ENCODE results near the gene PSAP. TPM values are rescaled to one million over a fixed set of nuclear protein-coding genes. Genes with fewer than 3 reads are reported as not detected.

The PSAP gene
- total RNA-seq, 1 donor from 2014 or later: 653 TPM

DNA sequence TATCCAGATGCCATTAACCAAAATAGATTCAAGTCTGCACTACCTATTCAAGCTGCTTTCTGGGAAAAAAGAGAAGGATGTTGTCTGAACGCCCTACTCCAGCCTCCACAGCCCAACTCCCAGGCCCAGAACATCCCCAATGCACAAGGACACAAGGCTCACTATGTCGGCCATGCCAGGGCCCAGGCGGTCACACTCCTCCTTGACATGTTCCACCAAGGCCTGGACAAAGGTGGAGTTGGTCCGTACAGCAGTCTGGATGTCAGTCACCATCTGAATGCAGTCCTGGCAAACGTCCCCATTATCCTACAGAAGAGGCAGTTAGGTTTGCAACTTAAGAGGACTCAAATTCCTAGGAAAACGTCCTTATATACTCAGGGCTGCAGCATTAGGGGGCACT lies 23.2 kb downstream of the PSAP start:
- peaks cover 96 to 97% of the 10 kb centered on the region in 2 donors for H3K36me3 ChIP-seq
- H3K9me3 ChIP-seq: no peaks in the 10 kb centered on the region
- DNase-seq (ENCODE audit: low spot score in 2 of 2): no peak
- no peaks in the 10 kb centered on the region for H3K4me1 ChIP-seq
- H3K4me3 ChIP-seq: no peak overlapping the region
- intact Hi-C loops (cut with DNase I): no loop called here
- no peak overlapping the region for H3K27ac ChIP-seq
- TF ChIP-seq, protein P1, sequence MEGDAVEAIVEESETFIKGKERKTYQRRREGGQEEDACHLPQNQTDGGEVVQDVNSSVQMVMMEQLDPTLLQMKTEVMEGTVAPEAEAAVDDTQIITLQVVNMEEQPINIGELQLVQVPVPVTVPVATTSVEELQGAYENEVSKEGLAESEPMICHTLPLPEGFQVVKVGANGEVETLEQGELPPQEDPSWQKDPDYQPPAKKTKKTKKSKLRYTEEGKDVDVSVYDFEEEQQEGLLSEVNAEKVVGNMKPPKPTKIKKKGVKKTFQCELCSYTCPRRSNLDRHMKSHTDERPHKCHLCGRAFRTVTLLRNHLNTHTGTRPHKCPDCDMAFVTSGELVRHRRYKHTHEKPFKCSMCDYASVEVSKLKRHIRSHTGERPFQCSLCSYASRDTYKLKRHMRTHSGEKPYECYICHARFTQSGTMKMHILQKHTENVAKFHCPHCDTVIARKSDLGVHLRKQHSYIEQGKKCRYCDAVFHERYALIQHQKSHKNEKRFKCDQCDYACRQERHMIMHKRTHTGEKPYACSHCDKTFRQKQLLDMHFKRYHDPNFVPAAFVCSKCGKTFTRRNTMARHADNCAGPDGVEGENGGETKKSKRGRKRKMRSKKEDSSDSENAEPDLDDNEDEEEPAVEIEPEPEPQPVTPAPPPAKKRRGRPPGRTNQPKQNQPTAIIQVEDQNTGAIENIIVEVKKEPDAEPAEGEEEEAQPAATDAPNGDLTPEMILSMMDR (IDR thresholded peaks at IDR 0.05): no peak
- H3K27me3 ChIP-seq: no peaks in the 10 kb centered on the region

DNA sequence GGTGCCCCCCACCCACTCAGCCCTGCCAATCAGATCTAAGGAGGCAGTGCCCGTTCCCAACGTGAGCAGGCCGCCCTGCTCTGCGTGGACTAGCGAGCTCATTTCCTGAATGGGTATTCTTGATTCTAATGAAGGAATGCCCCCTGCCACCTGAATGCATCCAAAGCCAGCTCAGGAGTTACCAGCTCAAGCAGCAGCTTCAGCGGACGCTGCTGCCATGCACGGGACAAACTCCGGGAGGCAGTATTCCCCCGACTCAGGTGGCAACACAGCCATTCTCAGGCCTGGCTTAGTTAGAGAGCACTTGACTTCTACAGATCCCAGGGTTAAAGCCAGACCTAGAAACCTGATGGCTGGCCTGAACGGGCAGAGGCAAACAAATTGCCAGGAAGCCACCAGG lies 25.8 kb downstream of the PSAP start:
- H3K27me3 ChIP-seq: no peaks in the 10 kb centered on the region
- DNase-seq (ENCODE audit: low spot score in 2 of 2): no peak
- no peak overlapping the region for H3K4me3 ChIP-seq
- no peaks in the 10 kb centered on the region for H3K9me3 ChIP-seq
- peaks cover 92 to 99% of the 10 kb centered on the region in 2 donors for H3K36me3 ChIP-seq
- H3K27ac ChIP-seq: no peak overlapping the region
- intact Hi-C loops (cut with DNase I): no loop called here
- no peaks in the 10 kb centered on the region for H3K4me1 ChIP-seq
- TF ChIP-seq, protein P1 (IDR thresholded peaks at IDR 0.05): no peak

DNA sequence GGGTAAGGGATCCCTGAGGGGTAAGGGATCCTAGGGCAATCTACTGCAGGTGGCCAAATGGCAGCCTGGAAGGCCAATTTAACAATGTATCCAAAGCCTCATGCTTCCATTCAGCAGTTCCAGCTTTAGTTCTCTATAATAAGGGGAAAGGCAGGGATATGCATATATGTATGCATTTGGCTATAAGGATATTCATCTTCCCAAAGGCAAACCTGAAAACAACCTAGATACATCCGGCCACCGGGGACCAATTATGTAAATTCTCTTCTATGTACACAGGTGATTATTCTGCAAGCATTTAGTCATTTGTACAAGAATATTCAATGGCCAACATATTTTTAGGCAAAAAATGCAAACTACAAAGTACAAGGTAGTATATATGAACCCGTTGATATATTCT lies 26.7 kb downstream of the PSAP start:
- TF ChIP-seq, protein P1 (IDR thresholded peaks at IDR 0.05): no peak
- no peaks in the 10 kb centered on the region for H3K4me1 ChIP-seq
- no peak for DNase-seq (ENCODE audit: low spot score in 2 of 2)
- no peak overlapping the region for H3K4me3 ChIP-seq
- intact Hi-C loops (cut with DNase I): no loop called here
- H3K27ac ChIP-seq: no peak overlapping the region
- H3K36me3 ChIP-seq: peaks cover 92 to 99% of the 10 kb centered on the region in 2 donors
- no peaks in the 10 kb centered on the region for H3K9me3 ChIP-seq
- H3K27me3 ChIP-seq: no peaks in the 10 kb centered on the region

DNA sequence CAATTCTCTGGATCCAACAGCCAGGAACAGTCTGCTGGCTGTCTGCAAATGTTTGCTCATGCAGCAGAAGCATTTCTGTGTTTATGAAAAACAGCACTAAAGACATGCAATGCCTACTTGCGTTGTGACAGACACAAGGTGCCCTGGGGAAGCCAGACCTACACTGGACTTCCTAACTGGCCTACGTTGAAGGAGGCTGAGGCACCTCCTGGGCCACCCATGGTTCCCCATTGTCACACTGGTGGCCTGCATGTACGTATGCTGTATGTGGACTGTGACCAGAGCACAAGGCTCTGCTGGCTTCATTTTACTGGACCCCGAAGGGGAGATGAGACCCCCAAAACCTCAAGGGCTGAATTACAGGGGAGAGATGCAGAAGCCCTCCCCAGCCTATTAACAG lies 27.7 kb downstream of the PSAP start:
- Histone ChIP-seq H3K4me3 (no peak overlapping the region), H3K27ac (no peak overlapping the region), H3K4me1 (no peaks in the 10 kb centered on the region), H3K27me3 (no peaks in the 10 kb centered on the region), H3K36me3 (peaks cover 92 to 99% of the 10 kb centered on the region in 2 donors), H3K9me3 (no peaks in the 10 kb centered on the region)
- intact Hi-C loops (cut with DNase I): no loop called here
- DNase-seq (ENCODE audit: low spot score in 2 of 2): no peak
- TF ChIP-seq, protein P1 (IDR thresholded peaks at IDR 0.05): no peak

DNA sequence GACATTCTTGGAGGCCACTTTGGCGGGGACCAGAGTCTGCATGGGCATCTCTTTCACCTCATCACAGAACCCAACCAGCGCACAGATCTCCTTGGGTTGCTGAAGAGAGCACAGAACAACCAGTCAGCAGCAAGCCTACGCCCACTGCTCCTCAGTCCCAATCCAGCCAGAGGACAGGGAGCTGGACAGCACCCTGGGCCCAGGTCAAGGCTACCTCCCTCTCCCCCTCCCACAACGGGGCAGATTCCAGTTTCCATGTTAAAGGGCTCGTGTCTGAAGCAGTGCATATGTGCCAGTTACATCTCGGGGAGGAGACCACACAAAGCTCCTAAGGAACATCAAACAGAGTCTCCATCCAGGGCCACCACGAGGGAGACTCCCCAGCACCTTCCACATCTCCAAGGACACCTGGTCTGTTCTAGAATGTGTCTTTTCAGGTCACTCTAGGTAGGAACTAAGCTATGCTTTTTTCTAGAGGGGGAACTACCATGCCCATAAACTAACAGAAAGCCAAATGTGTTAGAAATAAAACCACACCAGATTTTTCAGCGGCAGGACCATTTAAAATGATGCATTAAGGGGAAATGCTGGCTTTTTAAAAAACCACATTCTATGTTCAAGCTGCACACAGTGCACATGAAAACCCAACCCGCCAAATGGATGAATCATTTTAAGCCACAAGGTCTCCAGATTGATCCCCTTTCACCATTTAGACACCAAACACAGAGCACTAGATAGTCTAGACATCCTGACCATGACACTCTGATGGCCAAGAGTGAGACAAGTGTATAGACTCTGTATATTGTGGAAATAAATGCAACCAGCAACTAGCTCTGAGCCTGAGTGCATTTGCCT lies 28.9 kb downstream of the PSAP start:
- TF ChIP-seq, protein P1 (IDR thresholded peaks at IDR 0.05): no peak
- no peak for DNase-seq (ENCODE audit: low spot score in 2 of 2)
- Histone ChIP-seq H3K27me3 (no peaks in the 10 kb centered on the region), H3K27ac (no peak overlapping the region), H3K36me3 (peaks cover 91 to 99% of the 10 kb centered on the region in 2 donors), H3K4me1 (no peaks in the 10 kb centered on the region), H3K9me3 (no peaks in the 10 kb centered on the region), H3K4me3 (no peak overlapping the region)
- intact Hi-C loops (cut with DNase I): no loop called here
